H1 (cell line): ENCODE results near the gene TIMP1. TPM values are rescaled to one million over a fixed set of nuclear protein-coding genes. Genes with fewer than 3 reads are reported as not detected.
A peak's percentile ranks its signal among the peaks of the same experiment; 100 is the strongest.

Source experiments
- CTCF ChIA-PET: fragments of 300-600 bp; sonication (Branson Sonifier 250); formaldehyde crosslinking; loops from one replicate; lab custom pipeline; 2021; ENCODE audit not compliant: partially characterized antibody; lab: Charles Lee
- POLR2A ChIA-PET: fragments of 300-600 bp; sonication (Branson Sonifier 250); formaldehyde crosslinking; loops from one replicate; lab custom pipeline; 2021; ENCODE audit warnings: inconsistent platforms; ENCODE audit not compliant: partially characterized antibody; lab: Charles Lee
- DNase-seq, 2 experiments: peaks; one replicate each; pipeline versions ENCODE4 v3.0.0 to v3.0.0-alpha.2; 2010 to 2022; ENCODE audit warnings: low spot score in 2 of 2, low read depth in 1 of 2, mixed read lengths in 1 of 2
- FAIRE-seq: peaks from 2 replicates; lab custom pipeline; 2011; peaks lifted over from hg19 to GRCh38; lab: Jason Lieb, UNC
- H2AFZ ChIP-seq: 2 replicates; pipeline ENCODE4 v1.8.1; 2012; ENCODE audit warnings: low read length, inconsistent platforms
- H2AK5ac ChIP-seq: 2 replicates; pipeline ENCODE4 v1.6.1; 2013; ENCODE audit warnings: low read depth, low read length
- H2BK120ac ChIP-seq: replicated peaks from 2 replicates; pipeline ENCODE3; 2013; ENCODE audit warnings: low read depth, low read length, inconsistent platforms
- H2BK12ac ChIP-seq: 2 replicates; pipeline ENCODE4 v1.6.1; 2013; ENCODE audit warnings: low read depth, low read length
- H2BK15ac ChIP-seq: 2 replicates; pipeline ENCODE4 v1.6.1; 2013; ENCODE audit warnings: low read length
- H2BK20ac ChIP-seq: 2 replicates; pipeline ENCODE4 v1.6.1; 2013; ENCODE audit warnings: low read length
- H2BK5ac ChIP-seq: 2 replicates; pipeline ENCODE4 v1.6.1; 2013; ENCODE audit warnings: low read depth, low read length
- H3K14ac ChIP-seq: 2 replicates; pipeline ENCODE4 v1.6.1; 2013; ENCODE audit warnings: inconsistent platforms; ENCODE audit not compliant: insufficient read length
- H3K18ac ChIP-seq: 2 replicates; pipeline ENCODE4 v1.6.1; 2013; ENCODE audit warnings: low read length; ENCODE audit errors: extremely low read depth
- H3K23ac ChIP-seq: 2 replicates; pipeline ENCODE4 v1.6.1; 2013; ENCODE audit warnings: inconsistent platforms; ENCODE audit not compliant: insufficient read length
- H3K23me2 ChIP-seq: 2 replicates; pipeline ENCODE4 v1.6.1; 2013; ENCODE audit warnings: low read depth, low read length
- H3K27ac ChIP-seq: 2 replicates; pipeline ENCODE4 v1.6.1; 2011; ENCODE audit warnings: low read depth, low read length, inconsistent platforms
- H3K27me3 ChIP-seq, 4 experiments: replicated peaks in 1 of 4; 1 replicate in 1 of 4; 2 replicates in 3 of 4; pipeline versions ENCODE4 v1.6.1 to v1.8.1; 2011 to 2013; ENCODE audit warnings: low read length in 3 of 4, mild to moderate bottlenecking in 3 of 4, inconsistent platforms in 2 of 4, mixed read lengths in 2 of 4, moderate library complexity in 1 of 4; ENCODE audit not compliant: control insufficient read depth in 3 of 4, insufficient read depth in 3 of 4; ENCODE audit errors: extremely low read depth in 1 of 4
- H3K36me3 ChIP-seq, 4 experiments: 2 replicates each; pipeline versions ENCODE4 v1.6.1 to v1.8.1; 2011 to 2013; ENCODE audit warnings: mild to moderate bottlenecking in 4 of 4, low read length in 3 of 4, moderate library complexity in 2 of 4, control low read depth in 1 of 4, inconsistent platforms in 1 of 4; ENCODE audit not compliant: insufficient read depth in 4 of 4, control insufficient read depth in 2 of 4
- H3K4ac ChIP-seq: replicated peaks from 2 replicates; pipeline ENCODE3; 2013; ENCODE audit warnings: low read length, low read depth, mixed read lengths, inconsistent platforms; ENCODE audit not compliant: insufficient read length
- H3K4me1 ChIP-seq, 4 experiments: replicated peaks in 1 of 4; 1 replicate in 1 of 4; 2 replicates in 3 of 4; pipeline versions ENCODE4 v1.6.1 to v1.8.1; 2011 to 2013; ENCODE audit warnings: low read length in 3 of 4, inconsistent platforms in 2 of 4, mixed read lengths in 1 of 4; ENCODE audit not compliant: insufficient read depth in 4 of 4, control insufficient read depth in 3 of 4
- H3K4me2 ChIP-seq, 2 experiments: 2 replicates each; pipeline versions ENCODE4 v1.6.1 to v1.8.1; 2011 to 2013; ENCODE audit warnings: low read depth in 2 of 2, low read length in 2 of 2, control low read depth in 1 of 2, inconsistent platforms in 1 of 2, mild to moderate bottlenecking in 1 of 2; ENCODE audit not compliant: insufficient read depth in 1 of 2
- H3K4me3 ChIP-seq, 4 experiments: fragments of 200-600, 300-600 bp in 1 of 4; sonication (generic), shearing (Covaris generic), sonication (Bioruptor Twin) in 1 of 4; 2 replicates each; pipeline versions ENCODE4 v1.5.1 to v1.8.1; 2011 to 2016; ENCODE audit warnings: low read length in 4 of 4, low read depth in 3 of 4, control low read depth in 2 of 4, inconsistent platforms in 2 of 4, mild to moderate bottlenecking in 2 of 4, mixed read lengths in 1 of 4, moderate library complexity in 1 of 4; ENCODE audit not compliant: insufficient read depth in 2 of 4; ENCODE audit errors: extremely low read depth in 1 of 4
- H3K56ac ChIP-seq: replicated peaks from 2 replicates; pipeline ENCODE3; 2013; ENCODE audit warnings: low read depth, mild to moderate bottlenecking, mixed read lengths, low read length, inconsistent platforms; ENCODE audit not compliant: insufficient read length
- H3K79me1 ChIP-seq: 2 replicates; pipeline ENCODE4 v1.6.1; 2013; ENCODE audit warnings: low read depth, low read length, control low read depth
- H3K79me2 ChIP-seq, 2 experiments: 2 replicates each; pipeline versions ENCODE4 v1.6.1 to v1.8.1; 2012 to 2013; ENCODE audit warnings: low read length in 2 of 2, mild to moderate bottlenecking in 2 of 2, inconsistent platforms in 1 of 2; ENCODE audit not compliant: insufficient read depth in 2 of 2, control insufficient read depth in 1 of 2
- H3K9ac ChIP-seq, 4 experiments: replicated peaks in 1 of 4; 1 replicate in 1 of 4; 2 replicates in 3 of 4; pipeline versions ENCODE4 v1.6.1 to v1.8.1; 2011 to 2013; ENCODE audit warnings: low read depth in 3 of 4, low read length in 3 of 4, control low read depth in 2 of 4, mild to moderate bottlenecking in 2 of 4, moderate library complexity in 2 of 4, inconsistent platforms in 1 of 4; ENCODE audit errors: extremely low read depth in 1 of 4
- H3K9me3 ChIP-seq, 2 experiments: 2 replicates each; pipeline versions ENCODE4 v1.6.1 to v1.8.1; 2012 to 2013; ENCODE audit warnings: mild to moderate bottlenecking in 2 of 2, moderate library complexity in 2 of 2, control low read depth in 1 of 2, inconsistent platforms in 1 of 2, low read depth in 1 of 2, low read length in 1 of 2, mixed read lengths in 1 of 2; ENCODE audit not compliant: insufficient read depth in 2 of 2
- H4K20me1 ChIP-seq, 2 experiments: replicated peaks in 1 of 2; 2 replicates each; pipeline versions ENCODE3 to v1.8.1; 2011 to 2013; ENCODE audit warnings: inconsistent platforms in 2 of 2, low read length in 2 of 2, mild to moderate bottlenecking in 1 of 2; ENCODE audit not compliant: insufficient read depth in 2 of 2, control insufficient read depth in 1 of 2
- H4K5ac ChIP-seq: 2 replicates; pipeline ENCODE4 v1.6.1; 2013; ENCODE audit warnings: low read length, low read depth, mixed read lengths, inconsistent platforms; ENCODE audit not compliant: insufficient read length
- H4K8ac ChIP-seq: 2 replicates; pipeline ENCODE4 v1.8.0; 2013; ENCODE audit warnings: mild to moderate bottlenecking, moderate library complexity, low read length, inconsistent platforms; ENCODE audit not compliant: insufficient read depth; ENCODE audit errors: extremely low read depth
- H4K91ac ChIP-seq: replicated peaks from 2 replicates; pipeline ENCODE3; 2013; ENCODE audit warnings: low read length, mixed read lengths, inconsistent platforms; ENCODE audit not compliant: insufficient read length
- BRCA1 ChIP-seq: IDR thresholded peaks from 2 replicates; pipeline ENCODE4 v1.6.1; 2012; ENCODE audit warnings: low read depth, low read length, improper control_type of control experiment
- GTF2F1 ChIP-seq: IDR thresholded peaks from 2 replicates; pipeline ENCODE4 v1.6.1; 2012; ENCODE audit warnings: low read depth, low read length, improper control_type of control experiment, borderline replicate concordance
- HDAC2 ChIP-seq, 2 experiments: fragments of 300-600 bp in 1 of 2; sonication (generic) in 1 of 2; IDR thresholded peaks; 2 replicates each; pipeline ENCODE4 v1.6.1; 2011 to 2012; ENCODE audit warnings: low read depth in 2 of 2, low read length in 2 of 2, mild to moderate bottlenecking in 2 of 2, moderate library complexity in 2 of 2, borderline replicate concordance in 1 of 2, inconsistent platforms in 1 of 2
- MAX ChIP-seq: IDR thresholded peaks from 2 replicates; pipeline ENCODE4 v1.6.1; 2012; ENCODE audit warnings: inconsistent platforms
- NANOG ChIP-seq: IDR thresholded peaks from 2 replicates; pipeline ENCODE4 v1.6.1; 2011; ENCODE audit warnings: low read length, low read depth, mild to moderate bottlenecking, inconsistent platforms; ENCODE audit not compliant: insufficient read depth, poor library complexity, severe bottlenecking
- POLR2AphosphoS5 ChIP-seq: IDR thresholded peaks from 2 replicates; pipeline ENCODE4 v1.6.1; 2011; ENCODE audit warnings: low read depth, low read length
- RNF2 ChIP-seq: fragments of 200-900, 300-1000 bp; sonication (generic); IDR thresholded peaks from 2 replicates; pipeline ENCODE4 v1.7.1; 2016; ENCODE audit warnings: borderline replicate concordance, low read depth, mild to moderate bottlenecking, antibody characterized with exemption, low read length; ENCODE audit not compliant: poor library complexity, severe bottlenecking; ENCODE audit errors: missing control alignments
- SIX5 ChIP-seq: IDR thresholded peaks from 2 replicates; pipeline ENCODE4 v1.6.1; 2011; ENCODE audit warnings: mild to moderate bottlenecking, low read depth, low read length
- TCF12 ChIP-seq: IDR thresholded peaks from 2 replicates; pipeline ENCODE4 v1.6.1; 2011; ENCODE audit warnings: low read depth, mild to moderate bottlenecking, low read length
- USF2 ChIP-seq: IDR thresholded peaks from 2 replicates; pipeline ENCODE4 v1.6.1; 2011; ENCODE audit warnings: low read length, improper control_type of control experiment
- WGBS, 2 experiments: shearing (Covaris generic) in 1 of 2; methylation state at CpG; one replicate each; pipeline versions ENCODE4 v1.1.6 to v1.1.7; 2013 to 2015; ENCODE audit warnings: low lambda C conversion rate in 2 of 2, mixed read lengths in 2 of 2, inconsistent platforms in 1 of 2, low coverage in 1 of 2, missing lambda C conversion rate in 1 of 2; ENCODE audit not compliant: insufficient replicate concordance in 2 of 2, insufficient coverage in 1 of 2, insufficient read length in 1 of 2; ENCODE audit errors: extremely low coverage in 1 of 2, missing lambda C conversion rate in 1 of 2; 5-methylcytosine and 5-hydroxymethylcytosine counted together
- polyA plus RNA-seq, 7 experiments: library from polyadenylated mRNA; depleted of rRNA in 3 of 7; stranded (reverse) in 5 of 7; unstranded in 2 of 7; fragments of >200 nt in 5 of 7; fragments of 200-250 nt in 2 of 7; gene quantifications; 1 replicate in 5 of 7; 2 replicates in 1 of 7; 4 replicates in 1 of 7; pipeline versions ENCODE4 v1.2.1 to v1.2.3, GENCODE V29; 2011 to 2013; ENCODE audit warnings: missing spikeins in 2 of 7, mixed read lengths in 2 of 7
- total RNA-seq: library from RNA; stranded (reverse); fragmentation: NEBNext Ultra II Directional; extraction: Animal tissue kit (Norgen Biotek cat#: 25700); gene quantifications from 2 replicates; pipeline ENCODE4 v1.2.1, GENCODE V29; 2021

Gene TIMP1
- total and polyA plus RNA-seq, 2 of the 8 experiments (the other 6 are each of a cell fraction or from before 2014, with no cell fraction given) = 58.6 to 142 TPM

GRCh38 chrX:47540754-47541538 is 41.3 kb upstream of the TIMP1 start:
- no peak overlapping the region; the same call in 1 of the 2 replicates for H2BK5ac ChIP-seq
- H2AFZ ChIP-seq = peak overlapping the region; percentile 53; the same call in 1 of the 2 replicates
- peak overlapping the region in 1 of 4 experiments; percentile 36; a peak in 1 of 8 replicates for H3K4me3 ChIP-seq
- H2AK5ac ChIP-seq = no peak overlapping the region
- H2BK12ac ChIP-seq = peak overlapping the region; percentile 75; the same call in 1 of the 2 replicates
- H3K18ac ChIP-seq = no peak overlapping the region
- H3K27me3 ChIP-seq = no peaks in the 10 kb centered on the region
- H3K4me2 ChIP-seq = no peak overlapping the region; a peak in 1 of 4 replicates
- POLR2A ChIA-PET = interaction anchor here (1.1 to 1.4 kb wide), 2 partner anchors 21 to 59 kb away, joined by 3 read pairs; no protein-coding TSS in a partner anchor
- peak overlapping the region; percentile 62 for H4K5ac ChIP-seq
- no peak overlapping the region for H2BK20ac ChIP-seq
- H4K91ac ChIP-seq = peak overlapping the region; percentile 54
- H4K20me1 ChIP-seq = no peaks in the 10 kb centered on the region
- H3K79me2 ChIP-seq = no peaks in the 10 kb centered on the region
- H3K27ac ChIP-seq = no peak overlapping the region
- H3K79me1 ChIP-seq = no peaks in the 10 kb centered on the region
- no peak overlapping the region for H2BK15ac ChIP-seq
- no peak overlapping the region for H4K8ac ChIP-seq
- H3K9me3 ChIP-seq = no peaks in the 10 kb centered on the region
- FAIRE-seq (peak; percentile 95), DNase-seq (peak; percentile 45 to 49)
- no peaks in the 10 kb centered on the region for H3K4me1 ChIP-seq
- no peak overlapping the region for H2BK120ac ChIP-seq
- no peak overlapping the region for H3K14ac ChIP-seq
- no peaks in the 10 kb centered on the region for H3K36me3 ChIP-seq
- WGBS, 2 experiments = 42% methylated on average over 15 of the region's 15 CpGs; no CpG with 5 or more reads in 1 of the 2 experiments
- H3K4ac ChIP-seq = no peak overlapping the region
- CTCF ChIA-PET = interaction anchor here (0.7 to 1.9 kb wide), 8 partner anchors 15 to 246 kb away, joined by 3 to 7 read pairs (median 3); no protein-coding TSS in a partner anchor
- H3K9ac ChIP-seq = no peak overlapping the region
- no peak overlapping the region for H3K56ac ChIP-seq
- no peaks in the 10 kb centered on the region for H3K23me2 ChIP-seq
- H3K23ac ChIP-seq = no peak overlapping the region
- TF ChIP-seq HDAC2 (IDR thresholded peaks at IDR 0.05; ENCODE audit: borderline replicate concordance in 1 of 2, low read depth in 2 of 2, low read length in 2 of 2) (no peak), NANOG (no peak), SIX5 (no peak), GTF2F1 (no peak), POLR2AphosphoS5 (no peak), USF2 (no peak), RNF2 (no peak), BRCA1 (no peak), TCF12 (no peak), MAX (no peak)
